NOMO-1 (cell line): Measurements from ENCODE around the gene STRIP1.
"Not testable (repeated sequence)": the region's sequence is repeated elsewhere in the genome, so short reads cannot be mapped to it uniquely, and the experiment has no call there.

Experiments used
- DNase-seq, 2 experiments: peaks; one replicate each; lab custom pipeline; 2025; ENCODE audit not compliant: unreplicated experiment in 2 of 2; lab: John Stamatoyannopoulos, UW

STRIP1 gene

DNA sequence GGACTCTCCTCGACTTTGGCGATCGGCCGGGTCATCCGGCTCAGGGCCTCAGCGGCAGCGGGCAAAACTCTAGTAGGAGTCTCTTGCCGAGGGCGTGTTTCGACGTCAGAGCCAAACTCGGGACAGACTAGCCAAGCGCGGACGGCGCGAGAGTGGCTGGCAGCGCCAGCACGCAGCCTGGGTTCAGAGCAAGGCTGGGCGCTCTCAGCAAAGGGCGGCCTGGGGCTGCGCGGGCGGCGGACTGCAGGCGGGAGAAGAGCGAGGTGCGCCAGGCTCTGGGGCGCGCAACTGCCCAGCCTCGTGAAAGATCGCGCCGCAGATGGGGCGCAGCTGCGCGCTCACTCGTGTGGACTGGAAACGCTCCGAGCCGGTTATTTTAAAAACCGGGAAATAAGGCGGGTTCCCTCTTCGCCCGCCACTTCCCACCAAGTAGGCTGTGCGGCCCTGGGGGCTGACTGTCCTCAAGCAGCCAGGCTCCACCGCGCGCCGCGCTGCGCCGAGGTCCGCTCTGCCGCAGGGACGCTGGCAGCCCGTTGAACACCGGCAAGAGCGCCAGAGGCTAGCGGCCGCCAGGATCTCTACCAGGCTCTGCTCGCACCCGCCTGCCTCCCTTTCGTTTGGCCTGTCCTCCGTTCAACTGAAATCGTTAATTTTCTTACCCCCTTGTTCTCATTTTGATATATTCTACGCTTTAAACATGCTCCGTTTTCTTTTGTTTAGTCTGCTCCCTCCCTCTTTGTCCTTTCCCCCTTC is 33.6 kb downstream of the STRIP1 start:
- no peak for DNase-seq

DNA sequence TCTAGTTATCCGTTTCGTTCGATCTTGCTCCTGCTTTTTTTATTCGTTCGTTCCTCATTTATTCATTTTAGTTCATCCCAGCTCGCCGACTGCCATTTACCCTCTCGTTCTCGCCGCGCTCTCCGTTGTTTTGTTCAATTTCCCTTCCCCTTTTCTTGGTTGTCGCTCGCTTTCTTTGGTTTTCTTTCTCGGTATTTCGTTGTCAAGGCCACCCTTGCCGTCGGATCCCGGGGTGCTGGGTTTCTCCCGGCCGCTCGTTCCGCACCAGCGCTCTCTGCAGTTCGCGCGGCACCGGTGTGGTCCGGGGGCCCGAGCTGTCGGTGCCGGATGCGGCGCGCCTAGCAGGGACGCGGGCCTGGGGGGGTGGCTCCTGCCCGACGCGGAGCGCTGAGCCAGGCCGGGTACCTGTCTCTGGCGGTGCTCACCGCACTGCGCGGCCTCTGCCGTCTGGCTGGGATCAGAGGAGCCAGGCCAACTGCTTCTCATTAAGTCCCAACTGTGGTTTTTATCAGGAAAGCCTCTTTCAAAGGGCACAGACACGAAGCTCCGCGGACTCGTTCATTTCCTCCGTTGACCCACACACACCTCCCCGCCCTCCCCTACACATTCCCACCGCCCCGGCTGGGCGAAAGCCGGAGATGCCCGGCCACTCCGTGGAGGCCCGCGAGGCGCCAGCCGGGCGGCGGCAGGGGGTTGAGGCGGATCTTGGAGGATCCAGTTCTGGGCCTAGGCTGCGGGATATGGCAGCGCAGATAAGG is 34.4 kb downstream of the STRIP1 start:
- DNase-seq = peak; percentile 28 to 31

- DNase-seq = no peak
Observed at GRCh38 chr1:110069404-110070281, 35.2 kb downstream of the STRIP1 start.

DNA sequence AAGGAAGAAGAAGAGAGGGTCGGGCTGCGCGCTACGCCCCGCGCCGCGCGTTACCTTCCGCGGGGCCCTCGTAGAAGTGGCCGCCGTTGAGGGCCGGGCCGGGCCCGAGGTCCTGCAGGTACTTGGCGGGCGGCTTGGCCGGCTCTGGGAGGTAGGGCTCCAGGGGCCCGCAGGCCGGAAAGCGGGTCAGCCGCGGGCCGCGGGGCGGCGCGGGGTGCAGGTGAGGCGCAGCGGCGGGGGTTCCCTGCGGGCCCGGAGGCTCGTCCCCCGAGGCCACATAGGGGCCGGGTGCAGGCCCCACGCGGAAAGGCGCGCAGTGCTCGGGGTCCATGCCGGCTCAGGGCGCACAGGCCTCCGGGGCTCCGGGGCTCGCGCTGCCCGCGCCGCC is 35.9 kb downstream of the STRIP1 start:
- DNase-seq = no peak

DNA sequence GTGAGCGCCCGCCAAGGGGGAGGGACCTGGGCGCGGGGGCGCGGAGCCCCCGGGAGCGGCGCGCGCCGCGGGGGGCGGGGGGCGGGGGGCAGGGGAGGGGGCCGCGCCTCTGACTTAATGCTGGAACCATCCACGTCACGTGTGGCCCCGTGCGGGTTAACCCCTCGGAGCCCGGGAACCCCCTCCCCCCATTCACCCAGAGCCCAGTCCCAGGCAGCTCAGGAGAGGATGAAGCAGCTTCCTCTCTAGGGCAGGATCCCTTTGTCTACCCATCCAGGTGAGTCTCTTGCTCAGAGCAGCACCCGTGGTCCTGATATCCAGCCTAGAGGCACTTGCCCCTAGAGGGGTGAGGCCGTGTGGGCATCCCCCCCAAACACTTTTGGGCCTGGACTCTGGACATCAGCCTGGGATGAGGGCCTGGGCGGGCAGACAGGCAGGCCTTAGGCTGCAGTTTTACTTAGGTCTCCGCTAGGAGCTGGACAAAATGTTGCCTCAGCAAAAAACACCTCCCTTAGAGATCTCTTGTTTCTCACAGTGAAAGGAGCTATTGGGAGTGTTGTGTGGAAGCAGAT is 36.3 kb downstream of the STRIP1 start, which contains the start of gene ALX3:
Gene ALX3, minus strand, starts transcription at position 2 of the 572 bp plus-strand sequence. CDS start 60 bp downstream, outside the sequence.
- no peak for DNase-seq

DNA sequence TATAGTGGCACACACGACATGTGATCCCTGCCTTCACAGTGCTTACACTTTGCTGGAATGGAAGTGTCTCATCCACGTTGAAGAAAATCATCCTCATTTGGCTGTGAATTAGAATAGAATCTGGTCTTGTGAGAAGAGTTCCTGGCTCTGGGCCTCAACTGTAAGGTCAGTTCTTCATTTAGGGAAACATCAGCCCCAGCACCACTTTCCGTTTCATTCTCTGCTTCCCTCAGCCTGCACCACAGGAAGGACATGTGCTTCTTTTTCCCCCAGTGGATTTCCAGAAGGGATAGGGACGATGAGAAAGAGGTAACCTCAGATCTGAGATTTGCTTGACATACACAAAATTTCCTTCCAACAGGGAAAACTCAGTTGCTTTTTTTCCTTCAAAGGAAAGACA is 39.7 kb downstream of the STRIP1 start:
- DNase-seq = no peak

GRCh38 chr1:110076789-110077500 is 42.5 kb downstream of the STRIP1 start:
- DNase-seq = no peak

GRCh38 chr1:110079995-110080394 is 45.6 kb downstream of the STRIP1 start:
- DNase-seq = not testable (repeated sequence)

DNA sequence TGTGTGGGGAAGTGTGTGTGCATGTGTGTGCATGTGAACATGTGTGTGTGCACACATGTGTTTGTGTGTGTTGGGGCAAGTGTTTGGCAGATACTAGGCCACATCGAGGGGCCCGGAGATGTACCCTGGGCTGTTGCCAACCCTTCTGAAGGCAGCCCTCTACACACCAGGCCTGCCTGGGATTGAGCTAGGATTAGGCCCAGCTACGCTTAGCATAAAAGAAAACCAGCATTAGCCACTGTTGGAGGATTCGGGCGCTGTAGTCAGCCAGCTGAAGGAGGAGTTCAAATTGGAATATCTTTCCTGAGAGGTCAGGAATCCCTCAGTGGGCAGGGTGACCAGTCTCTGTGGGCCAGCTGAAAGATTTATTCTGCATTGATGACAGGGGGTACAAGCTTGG is 46.6 kb downstream of the STRIP1 start:
- DNase-seq = no peak

DNA sequence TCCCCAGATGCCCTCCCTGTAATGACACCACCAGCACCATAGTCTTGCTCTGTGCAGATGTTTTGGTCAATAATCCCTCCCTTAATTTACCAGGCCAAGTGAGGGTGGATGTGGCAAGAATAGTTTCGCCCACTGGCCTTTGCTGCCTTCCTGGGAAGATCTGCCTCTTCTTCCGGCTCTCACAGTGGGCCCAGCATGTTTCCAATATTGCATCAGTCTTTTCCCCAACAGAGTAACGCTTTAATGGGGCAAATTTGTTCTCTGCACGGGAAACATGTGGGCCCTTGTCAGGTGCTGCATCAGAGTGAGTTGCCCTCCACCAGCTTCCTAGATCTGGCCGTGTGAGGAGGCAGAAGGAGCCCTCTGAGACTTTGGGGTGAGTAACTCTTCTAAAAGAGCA is 48.1 kb downstream of the STRIP1 start:
- no peak for DNase-seq

DNA sequence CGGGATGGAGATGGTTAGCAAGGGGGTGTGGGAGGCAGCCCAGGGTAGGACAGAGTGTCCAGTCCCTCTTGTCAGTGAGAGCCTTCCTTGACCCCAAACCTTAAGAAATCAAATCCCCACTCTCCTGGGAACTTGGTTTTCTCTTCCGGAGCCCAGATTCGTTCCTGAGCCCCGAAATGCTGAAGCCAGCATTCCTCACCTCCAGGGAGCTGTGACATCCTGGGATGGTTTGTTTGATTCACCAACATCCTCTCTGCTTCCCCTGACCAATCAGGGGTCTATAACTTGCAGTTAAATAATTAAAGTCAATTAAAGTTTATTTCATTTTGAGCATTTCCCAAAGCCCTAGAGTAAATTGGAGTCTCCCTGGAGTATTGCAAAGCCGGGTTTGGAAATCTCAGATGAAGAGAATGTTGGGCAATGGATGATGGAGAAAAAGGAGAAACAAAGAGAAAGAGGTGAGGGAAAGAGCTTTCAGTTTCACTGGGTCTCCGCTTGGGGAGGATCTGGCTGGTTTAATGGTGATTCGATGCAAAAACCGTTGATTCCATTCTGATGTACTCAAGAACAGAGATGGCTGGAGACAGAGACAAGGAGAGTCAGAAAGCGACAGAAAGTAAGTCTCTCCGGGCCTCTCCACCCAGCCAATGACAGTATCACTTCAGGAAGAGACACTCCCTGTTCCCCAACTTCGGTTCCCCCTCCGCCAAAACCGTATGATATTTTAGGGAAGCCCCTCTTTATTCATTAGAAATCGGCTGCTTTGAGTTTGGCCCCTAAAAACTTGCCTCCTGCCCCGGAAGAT is 48.8 kb downstream of the STRIP1 start:
- peak in 1 of 2 experiments; percentile 23 for DNase-seq

GRCh38 chr1:110083866-110084226 is 49.4 kb downstream of the STRIP1 start:
- no peak for DNase-seq

GRCh38 chr1:110084227-110085078 is 50.0 kb downstream of the STRIP1 start:
- peak; percentile 55 to 61 for DNase-seq

DNA sequence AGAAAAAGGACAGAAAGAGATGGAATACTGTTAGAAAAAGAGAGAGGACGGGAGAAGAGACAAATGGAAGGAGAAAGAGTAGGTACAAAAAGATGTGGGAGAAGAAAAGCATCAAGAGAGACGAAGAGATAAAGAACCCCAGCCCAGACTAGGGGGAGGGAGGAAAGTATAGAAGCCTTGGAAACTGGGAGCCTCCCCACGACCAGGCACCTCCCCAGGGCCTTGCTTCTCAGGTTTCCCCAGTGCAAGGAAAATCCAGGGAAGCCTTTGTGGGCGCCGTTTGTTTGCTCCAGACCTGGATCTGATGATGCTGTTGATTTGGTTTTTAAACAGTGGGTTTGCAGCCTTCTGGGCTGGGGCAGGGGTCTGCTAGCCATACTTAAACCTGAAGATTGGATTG is 51.2 kb downstream of the STRIP1 start:
- DNase-seq = no peak

DNA sequence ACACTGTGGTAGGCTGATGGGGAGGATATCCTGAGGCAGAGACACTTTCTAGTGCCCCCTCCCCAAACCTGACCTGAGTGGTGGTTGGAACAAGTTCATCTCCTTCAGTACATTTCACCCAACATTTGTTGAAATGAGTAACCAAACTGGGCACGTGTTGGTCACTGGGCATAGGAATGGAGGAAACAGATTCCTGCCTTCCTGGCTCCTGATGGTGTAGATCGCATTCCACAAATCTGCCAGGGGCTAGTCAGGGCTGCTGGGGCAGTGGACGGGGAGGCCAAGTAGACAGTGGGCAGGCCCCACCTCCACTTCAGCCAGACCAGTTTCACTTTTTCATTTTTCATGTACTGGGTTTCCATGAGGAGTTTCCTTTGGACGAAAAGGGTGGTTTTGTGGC is 52.5 kb downstream of the STRIP1 start:
- DNase-seq = no peak

- peak; percentile 17 to 66 for DNase-seq
Observed at GRCh38 chr1:110087812-110088738, 53.7 kb downstream of the STRIP1 start.

DNA sequence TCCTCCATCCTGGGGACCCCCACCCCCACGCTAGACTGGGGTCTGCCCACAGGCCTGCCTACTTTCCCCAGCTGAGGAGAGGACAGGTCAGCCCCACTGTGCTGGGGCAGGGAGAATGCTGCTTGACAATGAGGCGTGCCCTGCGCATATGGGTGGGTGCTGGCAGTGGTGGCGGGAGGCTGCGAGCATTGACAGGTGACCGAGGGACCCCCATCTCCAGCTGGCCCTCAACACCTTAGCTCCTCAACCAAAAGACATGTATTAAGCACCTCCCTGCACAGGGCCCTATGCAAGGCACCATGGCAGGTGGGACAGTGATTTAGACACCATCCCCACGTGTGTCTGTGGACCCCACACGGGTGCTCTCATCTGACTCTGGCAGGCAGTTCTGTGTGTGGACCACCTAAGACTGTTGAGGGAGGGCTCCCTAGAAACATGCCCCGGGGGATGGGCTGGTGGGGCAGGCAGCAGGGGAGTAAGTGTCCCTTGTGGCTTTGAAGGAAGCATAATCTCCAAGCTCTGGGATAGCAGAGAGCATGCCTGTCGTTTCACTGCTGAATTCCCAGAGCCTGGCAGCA is 54.4 kb downstream of the STRIP1 start:
- no peak for DNase-seq
